HG03457 (cell line): ENCODE measurements around the gene TRIM29.
"Not testable (repeated sequence)": the region's sequence is repeated elsewhere in the genome, so short reads cannot be mapped to it uniquely, and the experiment has no call there.

Source experiments
- ATAC-seq: cut with Tn5 transposase; IDR thresholded peaks from one replicate; pipeline ENCODE4 v1.9.1; 2021; ENCODE audit warnings: moderate number of reproducible peaks; ENCODE audit not compliant: unreplicated experiment

The TRIM29 gene

DNA sequence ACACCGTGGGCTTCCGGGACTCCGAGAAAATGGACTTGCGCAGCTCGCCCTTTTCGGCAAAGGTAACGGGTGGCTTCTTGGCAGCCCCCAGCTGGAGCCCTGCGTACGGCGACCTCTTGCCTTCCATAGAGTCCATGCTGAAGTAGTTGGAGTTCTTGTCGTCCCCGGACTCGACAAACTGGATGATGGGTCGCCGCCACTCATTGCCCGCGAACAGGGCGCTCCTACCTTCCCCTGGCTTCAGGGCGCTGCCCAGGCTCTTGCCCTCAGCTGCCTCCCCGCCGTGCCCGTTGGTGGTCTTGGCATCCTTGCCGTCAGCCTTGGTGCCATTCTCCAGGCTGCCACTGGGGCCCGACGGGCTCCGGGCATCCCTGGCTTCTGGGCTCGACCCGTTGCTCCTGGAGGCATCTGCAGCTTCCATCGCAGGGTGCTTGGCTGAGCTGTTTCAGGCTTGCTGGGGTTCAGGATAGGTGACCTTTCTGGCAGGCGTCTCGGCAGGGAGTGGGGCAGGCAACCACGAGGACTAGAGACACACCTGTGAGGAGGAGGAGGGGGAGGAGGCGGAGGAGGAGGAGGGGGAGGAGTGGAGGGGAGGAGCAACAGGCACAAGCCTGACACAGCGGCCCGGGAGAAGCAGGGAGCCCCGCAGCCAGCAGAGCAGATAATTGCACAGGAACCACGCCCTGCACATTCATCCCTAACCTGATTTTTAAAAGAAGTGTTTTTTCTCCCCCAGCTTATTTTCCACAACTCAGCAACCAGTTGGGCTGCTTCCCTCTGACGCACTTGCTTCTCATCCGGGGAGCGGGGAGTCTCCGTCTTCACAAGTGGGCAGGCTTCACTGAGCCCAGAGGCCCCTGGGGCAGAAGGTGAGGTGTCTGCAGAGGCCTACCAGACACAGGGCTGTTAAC lies at the start of gene TRIM29:
TSS of gene TRIM29 (minus strand) at position 503 of the 911 bp plus-strand sequence. CDS start at position 421, 82 bp downstream.
- ATAC-seq: no peak

GRCh38 chr11:120186774-120187591 lies 49.1 kb upstream of the TRIM29 start:
- no peak for ATAC-seq

DNA sequence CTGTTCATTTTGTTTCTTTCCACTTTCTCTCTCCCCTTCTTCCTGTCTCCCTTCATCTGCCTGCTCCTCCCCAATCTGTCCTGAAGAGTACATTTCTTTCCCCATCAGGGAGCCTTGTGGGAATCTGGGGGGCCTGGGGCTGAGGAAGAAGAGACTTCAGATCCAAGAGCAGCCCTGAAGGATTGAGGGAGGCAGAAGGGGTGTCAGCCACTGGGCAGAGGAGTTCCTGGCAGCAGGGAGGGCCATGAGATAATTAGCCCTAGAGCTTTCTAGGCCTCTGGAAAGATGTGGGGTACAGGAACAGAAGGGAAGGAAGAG lies 48.5 kb upstream of the TRIM29 start:
- no peak for ATAC-seq

GRCh38 chr11:120185706-120186455 lies 48.0 kb upstream of the TRIM29 start:
- no peak for ATAC-seq

DNA sequence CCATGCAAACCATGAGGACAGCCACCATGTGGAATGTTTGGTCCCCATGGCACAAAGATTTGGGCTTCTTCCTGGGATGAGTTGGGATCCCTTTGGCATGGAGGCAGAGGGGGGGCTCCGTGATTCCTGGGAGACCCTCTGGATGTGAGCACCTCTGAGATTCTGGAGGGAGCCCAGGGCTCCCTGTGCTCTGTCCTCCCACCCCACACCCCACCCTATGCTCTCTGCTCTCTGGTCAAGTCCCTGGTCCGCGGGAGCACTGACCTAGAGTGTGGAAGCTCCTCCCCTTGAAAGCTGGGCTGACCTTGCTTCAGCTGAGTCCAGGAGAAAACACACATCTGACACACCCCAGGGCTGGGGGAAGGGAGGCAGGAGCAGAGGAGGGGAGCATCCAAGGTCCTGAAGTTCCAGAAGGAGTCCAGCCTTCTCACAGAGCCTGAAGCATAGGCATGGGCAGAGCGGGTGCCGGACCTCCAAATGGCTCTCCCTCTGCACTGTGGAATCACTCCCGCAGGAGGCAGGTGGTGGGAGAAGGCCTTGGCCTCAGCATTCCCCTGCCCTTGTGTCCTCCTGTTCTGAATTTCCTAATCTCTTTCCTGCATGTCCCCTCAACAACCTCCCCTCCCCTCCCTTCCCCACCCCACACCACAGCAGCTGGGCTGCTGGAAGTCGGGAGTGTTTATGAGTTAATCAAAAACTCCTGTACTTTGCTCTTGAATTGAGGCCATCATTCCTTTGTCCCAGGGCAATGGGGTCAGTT lies 47.2 kb upstream of the TRIM29 start:
- ATAC-seq: no peak

DNA sequence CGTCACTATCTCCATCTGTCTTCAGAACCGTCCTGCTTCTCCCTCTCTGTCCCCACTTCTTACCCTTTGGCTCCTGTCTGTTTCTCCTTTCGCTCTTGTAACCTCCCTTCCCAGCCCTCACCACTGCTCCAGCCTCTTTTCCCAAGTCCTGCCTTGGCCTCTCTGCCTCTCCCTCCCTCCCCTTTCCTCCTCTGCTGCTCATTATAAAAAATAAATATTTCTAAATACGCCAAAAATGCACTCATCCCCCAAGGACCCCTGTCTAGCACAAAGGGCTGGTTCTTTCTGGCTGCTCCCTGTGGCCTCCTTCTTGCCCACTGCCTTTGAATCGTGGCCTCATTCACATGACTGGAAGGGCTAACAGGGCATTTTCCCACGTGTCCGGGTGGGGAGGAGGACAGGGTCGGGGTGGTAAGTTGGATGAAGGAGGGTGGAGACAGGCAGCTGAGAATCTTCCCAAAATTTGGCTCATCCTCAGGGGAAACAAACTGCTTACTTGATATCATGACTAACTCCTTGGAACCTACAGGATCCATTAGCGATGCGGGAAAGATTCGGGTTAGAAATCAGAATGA lies 46.5 kb upstream of the TRIM29 start:
- no peak for ATAC-seq

DNA sequence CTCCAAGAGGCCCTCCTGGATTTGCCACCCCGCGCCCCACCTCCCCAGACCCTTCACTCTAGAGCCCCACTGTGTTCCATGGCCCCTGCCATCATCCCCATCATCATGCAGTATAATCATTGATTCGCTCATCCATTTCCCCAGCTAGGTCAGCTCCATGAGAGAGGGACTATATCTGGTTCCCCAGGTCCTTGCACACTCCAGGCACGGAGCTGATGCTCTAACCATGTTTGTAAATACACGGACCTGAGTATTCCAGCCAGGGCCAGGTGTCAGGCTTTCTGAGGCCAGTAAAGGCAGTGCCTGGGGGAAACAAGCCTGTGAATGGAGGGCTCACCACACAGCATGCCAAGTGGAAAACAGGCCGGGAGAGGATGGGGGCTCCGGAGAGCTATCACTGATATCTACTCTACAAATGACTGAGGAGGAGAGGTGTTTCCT lies 45.8 kb upstream of the TRIM29 start:
- ATAC-seq: no peak

DNA sequence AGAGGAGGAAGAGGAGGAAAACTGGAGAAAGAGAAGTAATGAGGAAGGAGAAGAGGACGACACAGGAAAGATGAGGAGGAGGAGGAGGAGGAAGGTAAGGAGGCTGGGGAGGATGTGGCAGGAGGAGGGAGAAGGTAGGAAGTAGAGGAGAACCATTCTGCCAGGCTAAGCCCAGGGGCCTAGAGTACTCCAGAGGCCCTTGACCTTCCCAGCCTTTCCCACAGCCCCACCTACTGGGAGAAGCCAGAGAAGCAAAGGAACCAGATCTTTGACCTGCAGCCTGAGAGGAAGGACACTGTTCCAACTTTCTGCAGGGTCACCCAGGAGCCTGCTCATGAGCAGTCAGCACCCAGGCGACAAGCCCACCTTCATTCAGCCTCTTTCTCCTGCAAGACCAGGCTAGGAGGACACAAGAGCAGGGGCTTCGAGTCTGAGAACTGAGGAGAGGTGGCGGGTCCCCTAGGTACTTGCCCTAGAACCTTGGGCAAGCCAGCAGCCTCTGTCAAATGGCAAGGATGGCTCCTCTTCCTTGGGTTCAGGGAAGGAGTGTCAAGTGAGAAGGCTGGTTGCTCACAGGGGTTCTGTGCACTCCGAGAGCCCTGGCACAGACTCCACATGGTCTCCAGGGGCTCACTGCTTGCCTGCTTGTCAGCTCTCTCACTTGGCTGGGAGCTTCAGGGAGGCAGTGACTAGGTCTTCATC lies 45.0 kb upstream of the TRIM29 start:
- no peak for ATAC-seq

DNA sequence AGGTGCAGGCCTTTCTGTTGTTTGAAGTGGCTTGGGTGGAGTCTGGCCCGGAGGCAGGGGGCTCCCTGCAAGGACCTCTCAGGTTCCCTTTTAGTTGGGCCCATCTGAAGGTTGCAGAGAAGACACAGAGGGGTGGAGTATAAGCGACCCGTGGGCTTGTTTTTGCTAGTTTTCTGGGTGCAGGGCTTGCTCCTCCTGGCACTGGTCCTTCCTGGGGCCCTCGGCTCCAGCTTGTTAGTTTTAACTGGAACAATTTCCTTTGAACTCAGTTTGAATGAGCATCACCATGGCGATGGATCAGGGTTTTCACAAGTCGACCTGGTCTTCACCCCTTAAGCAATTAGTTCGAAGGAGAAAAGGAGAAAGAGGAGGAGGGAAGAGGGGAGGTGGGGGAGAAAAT lies 44.5 kb upstream of the TRIM29 start:
- no peak for ATAC-seq

GRCh38 chr11:120181376-120181975 lies 43.6 kb upstream of the TRIM29 start:
- no peak for ATAC-seq

GRCh38 chr11:120180551-120181232 lies 42.8 kb upstream of the TRIM29 start:
- no peak for ATAC-seq

DNA sequence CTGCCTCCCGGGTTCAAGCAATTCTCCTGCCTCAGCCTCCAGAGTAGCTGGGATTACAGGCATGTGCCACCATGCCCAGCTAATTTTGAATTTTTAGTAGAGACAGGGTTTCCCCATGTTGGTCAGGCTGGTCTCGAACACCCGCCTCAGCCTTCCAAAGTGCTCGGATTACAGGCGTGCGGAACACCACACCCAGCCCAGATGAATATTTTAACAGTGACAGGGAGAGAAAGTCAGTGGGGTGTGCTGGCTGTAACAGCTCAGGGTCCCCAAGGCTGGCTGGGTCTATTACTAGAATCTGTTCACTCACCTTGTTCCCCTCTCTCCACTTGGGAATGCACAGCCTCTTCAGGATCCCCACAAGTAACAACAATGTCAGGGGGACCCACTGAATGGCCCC lies 42.1 kb upstream of the TRIM29 start:
- not testable (repeated sequence) for ATAC-seq

DNA sequence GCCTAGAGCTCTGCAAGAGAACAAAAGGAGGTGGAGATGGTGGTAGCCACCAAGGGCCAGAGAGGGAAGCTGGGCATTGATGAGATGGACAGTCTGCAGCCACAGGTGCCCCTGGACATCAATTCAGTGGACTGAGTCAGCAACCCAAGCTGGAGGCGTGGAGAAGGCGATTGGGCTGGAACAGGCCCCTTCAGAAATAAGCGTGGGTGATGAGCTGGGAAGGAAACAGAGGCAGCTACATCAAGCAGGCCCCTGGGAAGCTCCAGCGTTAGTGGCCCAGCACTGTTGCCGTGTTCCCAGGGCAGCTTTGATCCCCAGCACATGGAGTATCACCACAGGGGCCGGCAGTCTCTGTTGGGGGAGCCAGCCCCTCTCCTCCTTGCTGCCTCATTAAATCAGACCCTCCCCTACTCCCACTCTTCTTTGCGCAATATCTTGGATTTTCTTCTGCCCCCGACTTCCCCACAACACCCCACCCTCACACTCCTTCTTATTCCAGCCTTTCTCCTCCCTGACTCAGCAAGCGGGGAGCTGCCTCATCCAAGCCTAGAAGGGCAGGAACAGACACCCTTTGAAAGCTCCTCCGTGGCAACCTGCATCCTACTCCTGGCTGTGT lies 41.3 kb upstream of the TRIM29 start:
- no peak for ATAC-seq

GRCh38 chr11:120178561-120179056 lies 40.7 kb upstream of the TRIM29 start:
- ATAC-seq: no peak

DNA sequence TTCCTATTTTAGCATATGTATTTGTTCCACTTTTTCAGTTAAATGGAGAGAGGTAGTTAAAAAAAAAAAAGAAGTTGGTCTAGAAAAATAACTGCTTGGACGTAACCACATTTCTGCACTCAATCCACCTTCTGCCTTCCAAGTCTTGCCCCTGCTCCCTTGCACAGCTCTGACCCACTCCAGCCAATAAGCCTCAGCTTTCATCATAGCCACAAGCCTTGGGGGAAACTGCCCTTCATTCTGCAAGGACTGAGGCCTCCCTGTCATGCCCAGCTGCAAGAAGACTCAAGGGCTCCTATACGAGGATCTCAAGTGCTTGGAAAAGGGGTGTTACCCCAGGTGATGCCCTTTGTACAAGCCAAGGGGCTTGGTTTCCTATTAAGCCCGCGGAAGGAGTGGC lies 37.0 kb upstream of the TRIM29 start:
- no peak for ATAC-seq

DNA sequence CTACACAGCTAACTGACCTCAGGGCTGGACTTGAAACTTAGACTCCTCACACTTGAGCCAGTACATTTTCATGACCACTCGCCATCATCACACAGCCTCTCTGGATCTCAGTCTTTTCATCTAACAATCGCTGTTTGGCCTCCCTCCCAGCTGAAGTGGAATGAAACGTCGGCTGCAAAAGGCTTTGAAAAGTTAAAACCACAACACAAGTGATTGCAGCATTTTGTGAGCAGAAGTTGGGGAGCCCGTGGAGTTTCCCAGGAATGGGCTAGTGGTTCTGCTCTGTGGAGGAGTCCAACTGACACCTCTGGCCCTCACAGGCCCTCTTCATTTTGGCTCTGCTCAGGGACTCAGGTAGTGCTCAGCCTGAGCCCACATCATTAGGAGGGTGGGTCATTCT lies 35.9 kb upstream of the TRIM29 start:
- ATAC-seq: no peak

- ATAC-seq: no peak
These were observed 35.2 kb upstream of the TRIM29 start for GRCh38 chr11:120173019-120173705.
